HG03025 (cell line): ENCODE results near the gene FANK1.

Experiments
- ATAC-seq: cut with Tn5 transposase; IDR thresholded peaks from one replicate; pipeline ENCODE4 v1.9.1; 2021; ENCODE audit warnings: mild to moderate bottlenecking, moderate library complexity; ENCODE audit not compliant: unreplicated experiment, low FRiP score

Gene FANK1

GRCh38 chr10:126057494-126057893 is 161.1 kb downstream of the FANK1 start:
- no peak for ATAC-seq

GRCh38 chr10:126058104-126058503 is 161.7 kb downstream of the FANK1 start:
- ATAC-seq: no peak

- no peak for ATAC-seq
Measured at GRCh38 chr10:126058507-126058906, 162.1 kb downstream of the FANK1 start.
